DND-41 (cell line): ENCODE measurements around the gene DHRS11.

ENCODE experiments used
- CTCF ChIP-seq: IDR thresholded peaks from 2 replicates; pipeline ENCODE4 v1.5.1; 2012; ENCODE audit warnings: borderline replicate concordance, low read length, moderate library complexity, mild to moderate bottlenecking; ENCODE audit not compliant: poor library complexity, severe bottlenecking; ENCODE audit errors: extremely low read depth
- EZH2 ChIP-seq: IDR thresholded peaks from 3 replicates; pipeline ENCODE4 v1.6.1; 2012; ENCODE audit warnings: borderline replicate concordance, low read depth, mild to moderate bottlenecking, moderate library complexity, low read length, inconsistent platforms; ENCODE audit not compliant: severe bottlenecking

- TF ChIP-seq EZH2: no peak
- no peak for TF ChIP-seq CTCF
Measured at GRCh38 chr17:36611345-36612072, 19.8 kb downstream of the DHRS11 start.
